22Rv1 (cell line): ENCODE data around the gene CFHR2.

Experiments used
- ZFX ChIP-seq: fragments of 450-650 bp; IDR thresholded peaks from 2 replicates; pipeline ENCODE4 v1.6.1; 2017; ENCODE audit warnings: antibody characterized with exemption, borderline replicate concordance
- TF ChIP-seq, protein P1 (sequence below): fragments of 450-650 bp; IDR thresholded peaks from 2 replicates; pipeline ENCODE4 v1.5.1; 2017; ENCODE audit warnings: mild to moderate bottlenecking

DNA sequence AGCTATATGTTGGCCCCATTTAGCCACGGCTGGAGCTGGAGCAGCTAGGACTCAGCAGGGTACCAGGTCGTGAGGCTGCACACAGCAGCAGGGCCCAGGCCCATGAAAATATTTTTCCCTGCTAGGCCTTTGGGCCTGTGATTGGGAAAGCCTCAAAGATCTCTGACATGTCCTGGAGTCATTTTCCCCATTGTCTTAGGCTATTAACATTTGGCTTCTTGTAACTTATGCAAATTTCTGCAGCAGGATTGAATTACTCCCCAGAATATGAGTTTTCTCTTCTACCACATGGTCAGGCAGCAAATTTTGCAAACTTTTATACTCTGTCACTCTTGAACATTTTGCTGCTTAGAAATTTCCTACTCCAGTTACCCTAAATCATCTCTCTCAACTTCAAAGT lies 11.2 kb downstream of the CFHR2 start:
- no peak for TF ChIP-seq ZFX
- TF ChIP-seq, protein P1, sequence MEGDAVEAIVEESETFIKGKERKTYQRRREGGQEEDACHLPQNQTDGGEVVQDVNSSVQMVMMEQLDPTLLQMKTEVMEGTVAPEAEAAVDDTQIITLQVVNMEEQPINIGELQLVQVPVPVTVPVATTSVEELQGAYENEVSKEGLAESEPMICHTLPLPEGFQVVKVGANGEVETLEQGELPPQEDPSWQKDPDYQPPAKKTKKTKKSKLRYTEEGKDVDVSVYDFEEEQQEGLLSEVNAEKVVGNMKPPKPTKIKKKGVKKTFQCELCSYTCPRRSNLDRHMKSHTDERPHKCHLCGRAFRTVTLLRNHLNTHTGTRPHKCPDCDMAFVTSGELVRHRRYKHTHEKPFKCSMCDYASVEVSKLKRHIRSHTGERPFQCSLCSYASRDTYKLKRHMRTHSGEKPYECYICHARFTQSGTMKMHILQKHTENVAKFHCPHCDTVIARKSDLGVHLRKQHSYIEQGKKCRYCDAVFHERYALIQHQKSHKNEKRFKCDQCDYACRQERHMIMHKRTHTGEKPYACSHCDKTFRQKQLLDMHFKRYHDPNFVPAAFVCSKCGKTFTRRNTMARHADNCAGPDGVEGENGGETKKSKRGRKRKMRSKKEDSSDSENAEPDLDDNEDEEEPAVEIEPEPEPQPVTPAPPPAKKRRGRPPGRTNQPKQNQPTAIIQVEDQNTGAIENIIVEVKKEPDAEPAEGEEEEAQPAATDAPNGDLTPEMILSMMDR, result no peak
